ENCODE measurements around the gene RCOR1.

RCOR1 gene

DNA sequence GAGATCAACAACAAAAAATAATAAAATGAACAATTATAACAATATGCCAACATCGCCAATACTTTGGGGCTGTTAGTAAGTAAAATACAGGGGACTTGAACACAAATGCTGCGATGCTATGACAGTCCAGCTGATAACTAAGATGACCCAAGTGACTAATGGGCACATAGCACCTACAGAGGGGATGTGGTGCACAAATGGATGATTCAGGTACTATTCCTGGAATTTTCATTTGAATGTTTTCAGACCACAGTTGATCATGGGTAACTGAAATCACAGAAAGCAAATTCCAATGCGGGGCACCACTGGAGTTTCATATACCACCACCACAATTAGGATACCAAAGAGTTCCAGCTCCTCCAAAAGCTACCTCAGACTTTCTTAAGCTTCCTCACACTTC is 82.9 kb downstream of the RCOR1 start:
- no peak for DNase-seq (ENCODE audit: low read depth, low spot score)

GRCh38 chr14:102678394-102678793 is 85.9 kb downstream of the RCOR1 start:
- DNase-seq (ENCODE audit: low read depth, low spot score) = no peak

DNA sequence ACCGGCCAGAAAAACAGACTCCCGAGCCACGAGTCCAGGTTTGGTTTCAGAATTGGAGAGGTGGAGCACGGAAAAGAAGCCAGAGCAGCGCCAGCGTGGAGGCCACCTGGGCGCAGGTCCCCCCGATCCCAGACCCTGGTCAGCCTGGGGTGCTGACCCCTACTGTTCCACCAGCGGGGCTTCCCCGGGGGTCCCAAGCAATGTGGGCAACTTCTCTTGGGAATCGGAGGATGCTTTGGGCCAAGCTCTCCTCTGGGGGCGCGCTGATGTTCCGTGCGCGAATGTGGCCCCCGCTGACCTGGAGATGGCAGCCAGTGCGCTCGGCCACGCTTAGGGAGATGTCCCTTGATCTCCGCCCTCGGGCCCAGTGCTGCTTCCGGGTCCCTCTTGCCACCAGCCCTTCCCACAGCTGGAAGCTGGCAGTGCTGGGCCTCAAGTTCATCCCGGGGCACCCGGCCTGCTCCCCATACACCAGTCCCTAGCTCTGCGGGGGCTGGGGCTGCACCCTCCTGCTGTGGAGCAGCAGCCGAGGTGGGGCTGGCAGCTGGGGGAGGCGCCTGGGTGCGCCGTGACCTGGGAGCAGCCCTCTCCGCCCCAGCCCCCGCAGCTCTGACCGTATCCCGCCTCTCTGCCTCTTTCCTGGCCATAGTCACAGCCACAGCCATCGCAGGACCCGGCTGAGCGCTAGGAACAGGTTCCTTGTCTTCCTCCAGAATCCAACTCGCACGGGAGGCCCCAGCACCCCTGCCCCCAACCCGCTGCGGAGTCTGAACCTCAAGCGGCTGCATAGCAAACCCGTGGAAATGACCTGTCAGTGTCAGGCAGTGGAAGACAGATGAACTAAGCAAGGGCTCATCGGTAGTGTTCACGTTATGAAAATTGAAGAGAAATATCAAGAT is 91.2 kb downstream of the RCOR1 start:
- peak; percentile 20 for DNase-seq (ENCODE audit: low read depth, low spot score)

- no peak for DNase-seq (ENCODE audit: low read depth, low spot score)
These were observed 91.8 kb downstream of the RCOR1 start for GRCh38 chr14:102684298-102684663.

DNA sequence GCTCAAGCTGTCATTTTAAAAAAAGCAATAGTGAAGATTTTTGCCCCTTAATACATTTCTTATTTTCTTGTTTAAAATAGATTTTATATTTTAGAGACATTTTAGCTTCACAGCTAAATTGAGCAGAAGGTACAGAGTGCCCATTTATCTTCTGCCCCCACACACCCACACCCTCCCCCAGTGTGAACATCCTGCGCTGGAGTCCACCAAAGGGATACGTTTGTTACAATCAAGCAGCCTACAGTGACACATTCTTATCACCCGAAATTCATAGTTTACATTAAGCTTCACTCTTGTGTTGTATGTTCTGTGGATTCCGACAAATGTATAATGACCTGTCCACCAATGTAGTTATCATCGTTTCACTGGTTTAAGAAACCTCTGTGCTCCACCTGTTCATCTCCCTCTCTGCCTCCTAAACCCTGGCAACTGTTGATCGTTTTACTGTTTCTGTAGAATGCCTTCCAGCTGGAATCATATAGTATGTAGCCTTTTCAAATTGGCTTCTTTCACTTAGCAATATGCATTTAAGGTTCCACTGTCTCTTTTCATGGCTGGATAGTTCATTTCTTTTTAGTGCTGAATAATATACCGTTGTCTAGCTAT is 93.8 kb downstream of the RCOR1 start:
- DNase-seq (ENCODE audit: low read depth, low spot score) = no peak

DNA sequence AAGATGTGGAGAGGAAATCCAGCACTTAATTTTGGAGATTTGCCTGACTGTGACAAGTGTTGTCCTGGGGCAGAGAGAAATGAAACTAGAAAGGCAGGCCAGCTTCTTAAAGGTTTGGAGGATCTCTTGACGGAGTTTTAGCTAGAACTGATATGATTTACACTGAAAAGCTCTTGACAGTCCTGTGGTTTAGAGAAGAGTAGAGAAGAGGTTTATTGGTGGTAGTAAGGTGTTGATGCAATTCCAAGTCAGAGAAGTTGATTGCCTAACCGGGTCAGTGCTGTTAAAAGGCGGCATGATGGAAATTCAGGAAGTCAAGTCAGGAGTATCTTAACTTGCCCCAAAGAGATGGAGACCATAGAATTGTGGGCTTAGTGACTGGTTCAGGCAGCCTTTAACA is 95.8 kb downstream of the RCOR1 start:
- no peak for DNase-seq (ENCODE audit: low read depth, low spot score)

DNA sequence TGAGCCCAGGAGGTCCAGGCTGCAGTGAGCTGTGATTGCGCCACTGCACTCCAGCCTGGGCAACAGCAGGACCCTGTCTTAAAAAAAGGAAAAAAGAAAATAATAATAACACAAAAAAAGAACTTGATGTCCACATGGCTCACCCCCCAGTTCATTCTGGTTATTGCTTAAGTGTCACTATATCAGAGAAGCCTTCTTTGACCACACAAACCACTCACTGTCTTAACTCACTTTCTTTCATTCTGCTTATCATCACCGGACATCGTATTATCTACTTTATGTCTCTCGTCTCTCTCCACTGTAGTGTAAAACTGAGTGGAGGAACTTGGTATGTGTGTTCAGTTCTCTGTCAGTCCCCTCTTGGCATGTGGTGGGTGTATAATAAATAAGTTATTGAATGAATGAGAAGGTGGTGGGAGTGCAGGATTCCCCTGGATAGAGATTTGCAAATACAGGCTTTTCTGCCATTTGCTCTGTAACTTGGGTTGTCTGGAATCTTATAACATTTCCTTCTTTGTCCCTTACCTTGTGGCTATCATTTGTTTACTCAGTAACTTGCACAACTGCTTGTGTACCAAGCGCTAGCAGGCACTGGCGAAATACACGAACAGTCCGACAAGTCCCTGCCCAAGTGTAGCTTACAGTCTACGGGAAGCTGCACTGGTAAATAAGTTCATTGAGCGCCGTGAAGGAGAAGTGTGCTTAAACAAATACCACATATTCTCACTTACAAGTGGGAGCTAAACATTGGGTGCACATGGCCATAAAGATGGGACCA is 98.2 kb downstream of the RCOR1 start:
- no peak for DNase-seq (ENCODE audit: low read depth, low spot score)

DNA sequence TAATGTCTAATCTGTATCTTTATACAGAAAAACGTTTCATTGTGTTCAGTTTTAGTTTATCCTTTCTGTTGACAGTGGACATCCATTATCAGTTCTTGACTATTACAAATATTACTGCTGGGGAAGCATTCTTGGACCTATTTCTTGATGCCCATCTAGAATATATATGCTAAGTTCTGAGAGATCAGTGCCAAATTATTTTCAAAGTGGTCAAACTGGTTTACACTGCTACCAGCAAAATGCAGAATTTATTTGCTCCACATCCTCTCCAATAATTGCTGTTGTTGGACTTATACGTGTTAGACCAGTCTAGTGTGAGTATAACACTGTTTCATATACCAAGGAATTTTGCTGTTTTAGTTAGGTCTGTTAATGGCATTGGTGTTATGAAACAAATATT is 99.3 kb downstream of the RCOR1 start:
- DNase-seq (ENCODE audit: low read depth, low spot score) = no peak

DNA sequence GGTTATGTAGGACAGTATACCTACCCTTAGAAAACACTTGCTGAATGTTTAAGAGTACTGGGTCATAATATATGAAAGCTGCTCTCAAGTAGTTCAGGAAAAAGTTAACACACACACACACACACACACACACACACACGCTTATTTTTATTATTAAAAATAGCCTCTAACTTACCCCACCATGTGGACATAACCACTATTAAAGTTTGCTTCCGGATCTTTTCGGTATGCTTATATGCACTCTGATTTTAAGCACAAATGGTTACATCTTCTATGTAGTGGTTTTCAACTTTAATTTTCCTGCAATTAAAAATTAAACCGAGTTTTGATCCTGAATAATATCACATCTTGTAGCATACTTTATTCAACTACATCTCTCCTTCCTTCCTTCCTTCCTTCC is 99.9 kb downstream of the RCOR1 start:
- no peak for DNase-seq (ENCODE audit: low read depth, low spot score)

- no peak for DNase-seq (ENCODE audit: low read depth, low spot score)
These were observed 100.7 kb downstream of the RCOR1 start for GRCh38 chr14:102693006-102693755.

- peak; percentile 64 for DNase-seq (ENCODE audit: low read depth, low spot score)
These were observed 102.2 kb downstream of the RCOR1 start for GRCh38 chr14:102694530-102695166.

DNA sequence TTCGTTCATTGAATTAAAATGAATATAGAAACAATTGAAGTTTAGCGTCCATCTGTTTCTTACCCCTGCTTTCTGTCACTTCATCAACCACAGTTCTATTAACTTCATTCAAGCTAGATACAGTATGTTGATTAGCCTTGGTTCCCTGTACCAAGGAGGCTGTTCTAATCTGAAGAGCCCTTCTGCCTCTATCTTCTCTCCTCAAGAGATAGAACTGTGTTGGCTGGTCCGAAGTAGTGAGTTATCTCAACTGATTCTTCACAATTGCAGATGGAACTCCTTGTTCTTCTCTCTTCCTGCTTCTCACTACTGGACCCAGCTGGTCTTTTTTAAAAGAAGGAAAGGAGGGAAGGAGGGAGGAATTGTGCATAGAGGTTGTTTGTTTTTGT is 102.7 kb downstream of the RCOR1 start:
- no peak for DNase-seq (ENCODE audit: low read depth, low spot score)

GRCh38 chr14:102696332-102696731 is 103.9 kb downstream of the RCOR1 start:
- DNase-seq (ENCODE audit: low read depth, low spot score) = no peak

DNA sequence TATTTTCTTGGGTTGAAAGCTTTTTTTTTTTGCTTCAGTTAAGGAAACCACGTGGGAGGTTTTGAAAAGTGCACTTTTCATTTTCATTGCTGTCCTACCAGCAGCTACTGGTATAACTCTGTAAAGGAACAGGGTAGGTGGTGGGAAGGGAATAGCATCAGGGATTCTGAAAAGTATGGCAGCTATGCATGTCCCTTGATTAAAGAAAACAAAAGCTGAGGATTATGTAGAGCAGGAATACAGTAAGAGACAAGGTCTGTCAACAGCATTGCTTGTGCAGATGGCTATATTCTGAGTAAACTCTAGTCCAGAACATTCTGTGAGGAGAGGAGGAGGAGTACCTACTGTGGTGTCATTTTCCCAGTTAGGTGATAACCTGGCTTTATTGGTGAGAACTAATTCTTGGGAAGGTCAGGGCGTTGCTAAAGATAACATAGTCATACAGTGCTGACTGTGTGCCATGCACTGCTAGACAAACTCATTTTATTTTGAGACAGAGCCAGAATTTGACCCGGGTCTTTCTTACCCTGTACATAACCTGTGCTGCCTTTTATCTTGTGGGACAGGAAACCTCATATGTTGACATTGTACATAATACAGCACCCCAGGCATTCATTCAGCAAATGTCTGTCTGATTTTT is 104.5 kb downstream of the RCOR1 start:
- no peak for DNase-seq (ENCODE audit: low read depth, low spot score)

- DNase-seq (ENCODE audit: low read depth, low spot score) = no peak
These were observed 105.1 kb downstream of the RCOR1 start for GRCh38 chr14:102697501-102697900.

DNA sequence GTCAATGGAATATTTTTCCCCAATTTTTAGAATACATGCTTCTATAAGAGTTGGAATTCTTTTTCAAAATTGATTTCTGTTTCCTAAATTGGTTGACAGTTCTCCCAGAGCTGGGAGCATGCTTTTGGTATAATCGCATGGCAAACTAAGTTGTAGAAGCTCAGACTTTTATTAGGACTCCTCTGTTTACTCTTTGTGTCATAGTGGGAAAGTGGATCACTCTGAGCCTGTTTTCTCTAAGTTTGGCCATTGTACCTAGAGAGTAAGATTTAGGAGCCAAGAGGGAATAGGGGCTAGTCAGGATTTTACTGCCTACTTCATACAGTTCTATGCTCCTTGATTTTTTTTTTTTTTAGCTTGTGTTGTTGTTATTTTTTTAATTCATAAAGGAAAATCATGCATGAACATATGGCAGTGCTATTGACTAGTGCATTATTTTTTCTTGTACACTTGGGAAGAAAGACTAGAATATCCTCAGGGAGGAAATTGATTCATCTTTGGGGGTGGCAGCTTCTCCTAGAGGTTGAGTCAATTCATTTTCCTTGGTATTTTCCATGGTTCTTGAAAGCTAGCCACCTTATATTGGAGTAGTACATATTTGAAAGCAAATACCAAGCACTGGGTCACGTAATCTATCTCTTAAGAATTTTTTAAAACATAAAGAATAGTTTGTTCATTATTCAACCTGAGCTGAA is 107.1 kb downstream of the RCOR1 start:
- no peak for DNase-seq (ENCODE audit: low read depth, low spot score)

DNA sequence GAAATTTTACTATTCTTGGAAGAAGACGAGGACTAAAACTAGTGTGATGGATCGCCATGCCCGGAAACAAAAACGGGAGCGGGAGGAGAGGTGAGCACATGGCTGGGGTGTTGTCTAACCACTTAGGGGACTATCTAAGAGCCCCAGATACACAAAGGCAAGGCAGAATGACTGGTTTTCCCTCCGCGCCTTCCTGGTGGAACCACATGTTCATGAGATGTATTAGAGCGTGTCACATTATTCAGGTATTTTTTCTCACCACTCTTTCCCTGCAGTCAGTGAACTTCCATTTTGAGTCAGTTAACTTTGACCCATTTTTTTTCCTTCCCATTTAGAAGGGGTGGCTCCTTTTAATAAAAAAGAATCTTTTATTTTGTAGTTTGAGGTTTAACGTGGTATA is 116.0 kb downstream of the RCOR1 start:
- DNase-seq (ENCODE audit: low read depth, low spot score) = no peak

DNA sequence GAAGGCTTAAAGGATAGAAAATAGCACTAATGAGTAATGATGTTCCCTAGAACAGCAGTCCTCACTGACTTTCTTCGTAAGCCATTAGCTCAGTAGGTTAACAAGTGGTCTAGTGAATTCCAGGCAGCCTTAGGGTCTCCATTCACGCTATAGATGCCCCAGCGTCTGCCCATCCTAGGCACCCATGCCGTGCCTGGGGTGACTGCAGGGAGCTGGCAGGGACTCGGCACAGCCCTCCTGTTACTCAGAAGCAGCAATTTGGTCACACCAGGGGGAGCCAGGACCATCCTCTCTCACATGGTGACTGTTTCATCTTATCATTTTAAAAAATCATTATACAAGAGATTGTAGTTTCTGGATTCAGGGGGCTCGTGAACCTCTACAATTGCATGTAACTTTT is 118.8 kb downstream of the RCOR1 start:
- no peak for DNase-seq (ENCODE audit: low read depth, low spot score)

DNA sequence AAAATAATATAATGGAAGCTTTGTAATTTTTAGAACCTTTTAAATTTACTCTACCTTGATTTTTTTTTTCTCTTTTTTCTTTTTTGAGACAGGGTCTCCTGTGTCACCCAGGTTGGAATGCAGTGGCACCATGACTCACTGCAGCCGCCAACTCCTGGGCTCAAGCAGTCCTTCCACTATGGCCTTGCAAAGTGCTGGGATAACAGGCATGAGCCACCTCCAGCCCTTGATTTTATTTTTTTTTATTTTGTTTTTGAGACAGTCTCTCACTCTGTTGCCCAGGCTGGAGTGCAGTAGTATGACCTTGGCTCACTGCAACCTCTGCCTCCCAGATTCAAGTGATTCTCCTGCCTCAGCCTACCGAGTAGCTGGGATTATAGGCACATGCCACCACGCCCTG is 119.5 kb downstream of the RCOR1 start:
- DNase-seq (ENCODE audit: low read depth, low spot score) = no peak

DNA sequence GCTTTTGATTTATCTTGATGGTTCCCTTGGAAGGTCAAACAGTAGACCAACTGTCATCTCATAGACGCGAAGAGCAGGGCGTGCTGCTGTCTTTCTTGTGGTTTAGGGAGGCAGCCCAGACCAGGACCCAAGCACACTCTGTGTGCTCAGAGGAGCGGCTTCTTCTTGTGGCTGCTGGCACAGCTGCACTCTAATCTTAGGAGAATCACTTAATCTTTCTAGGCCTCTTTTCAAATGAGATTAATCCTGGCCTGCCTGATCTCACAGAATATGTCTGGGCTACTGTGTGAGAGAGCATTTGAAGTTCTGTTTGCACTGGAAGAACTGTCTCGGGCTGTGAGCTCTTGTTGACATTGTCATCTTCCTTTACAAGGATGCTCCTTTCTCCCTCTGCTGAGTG is 124.8 kb downstream of the RCOR1 start:
- DNase-seq (ENCODE audit: low read depth, low spot score) = no peak

Measured in ELF-1 (cell line).